ENCODE data around the gene PRRX2. TPM values are rescaled to one million over a fixed set of nuclear protein-coding genes. Genes with fewer than 3 reads are reported as not detected.

PRRX2 gene
- total RNA-seq, 2 donors from 2014 or later: 1.0 TPM; not detected in 1

- TF ChIP-seq CTCF (IDR thresholded peaks at IDR 0.05): no peak
- TF ChIP-seq POLR2A (IDR thresholded peaks at IDR 0.05): no peak
- Histone ChIP-seq H3K4me1 (peaks cover 13% of the 10 kb centered on the region), H3K27ac (no peak overlapping the region), H3K27me3 (no peaks in the 10 kb centered on the region), H3K9me3 (no peaks in the 10 kb centered on the region), H3K36me3 (replicated peaks in 1 of 2; ENCODE audit: insufficient read depth in 1 of 2, low read depth in 2 of 2) (no peaks in the 10 kb centered on the region), H3K4me3 (no peak overlapping the region)
- 65 to 85% methylated on average over 5 to 11 of the region's 11 CpGs for WGBS, 2 donors
- ATAC-seq (no peak), DNase-seq (no peak)
- intact Hi-C loops (cut with DNase I): no loop called here
These were observed 28.8 kb downstream of the PRRX2 start for GRCh38 chr9:129694243-129694646.

GRCh38 chr9:129695870-129696269 lies 30.4 kb downstream of the PRRX2 start:
- Histone ChIP-seq H3K4me1 (peaks cover 13% of the 10 kb centered on the region), H3K36me3 (replicated peaks in 1 of 2; ENCODE audit: insufficient read depth in 1 of 2, low read depth in 2 of 2) (no peaks in the 10 kb centered on the region), H3K27me3 (no peaks in the 10 kb centered on the region), H3K27ac (no peak overlapping the region), H3K4me3 (no peak overlapping the region), H3K9me3 (no peaks in the 10 kb centered on the region)
- DNase-seq: no peak
- TF ChIP-seq CTCF (IDR thresholded peaks at IDR 0.05) (no peak), POLR2A (IDR thresholded peaks at IDR 0.05) (no peak)
- WGBS, 2 donors: 58 to 64% methylated on average over 3 of the region's 3 CpGs
- intact Hi-C loops (cut with DNase I): no loop called here
- ATAC-seq: no peak

GRCh38 chr9:129696944-129697655 lies 31.7 kb downstream of the PRRX2 start:
- 0 to 2% methylated on average over 4 to 39 of the region's 71 CpGs for WGBS, 2 donors

GRCh38 chr9:129697656-129698253 lies 32.3 kb downstream of the PRRX2 start:
- intact Hi-C loops (cut with DNase I): no loop called here
- TF ChIP-seq POLR2A (IDR thresholded peaks at IDR 0.05) (no peak), CTCF (IDR thresholded peaks at IDR 0.05) (no peak)
- Histone ChIP-seq H3K36me3 (replicated peaks in 1 of 2; ENCODE audit: insufficient read depth in 1 of 2, low read depth in 2 of 2) (no peaks in the 10 kb centered on the region), H3K9me3 (no peaks in the 10 kb centered on the region), H3K4me1 (peaks cover 13% of the 10 kb centered on the region), H3K27me3 (no peaks in the 10 kb centered on the region), H3K4me3 (no peak overlapping the region), H3K27ac (no peak overlapping the region)
- DNase-seq: peak in 1 of 4 donors; percentile 16
- 1 to 3% methylated on average over 18 to 23 of the region's 25 CpGs for WGBS, 2 donors
- peak; percentile 19 for ATAC-seq

More at GRCh38 chr9:129696944-129697655, 31.7 kb downstream of the PRRX2 start:
- ATAC-seq (peak; percentile 61), DNase-seq (peak; percentile 6 to 35 (median 24))
- Histone ChIP-seq H3K4me3 (no peak overlapping the region), H3K27ac (no peak overlapping the region), H3K36me3 (replicated peaks in 1 of 2; ENCODE audit: insufficient read depth in 1 of 2, low read depth in 2 of 2) (no peaks in the 10 kb centered on the region), H3K4me1 (peaks cover 13% of the 10 kb centered on the region), H3K9me3 (no peaks in the 10 kb centered on the region), H3K27me3 (no peaks in the 10 kb centered on the region)
- intact Hi-C loops (cut with DNase I): no loop called here
- TF ChIP-seq CTCF (IDR thresholded peaks at IDR 0.05): no peak
- TF ChIP-seq POLR2A (IDR thresholded peaks at IDR 0.05): no peak
